A549 (cell line): ENCODE data around the gene ARHGAP19.
"Not testable (repeated sequence)": the region's sequence is repeated elsewhere in the genome, so short reads cannot be mapped to it uniquely, and the experiment has no call there.

ENCODE experiments used
- POLR2A ChIP-seq: IDR thresholded peaks from 2 replicates; pipeline ENCODE4 v1.6.1; 2012; ENCODE audit warnings: mild to moderate bottlenecking, low read length
- RAD21 ChIP-seq, 2 experiments: fragments of >200 bp in 1 of 2; sonication (Bioruptor Twin) in 1 of 2; formaldehyde crosslinking in 1 of 2; IDR thresholded peaks in 1 of 2; conservative IDR thresholded peaks in 1 of 2; 2 replicates in 1 of 2; 3 replicates in 1 of 2; pipeline ENCODE4 v1.6.1; 2012 to 2018; ENCODE audit warnings: inconsistent platforms in 1 of 2
- ZNF302 ChIP-seq: fragments of 250-450 bp; sonication (Bioruptor Pico); IDR thresholded peaks from 2 replicates; pipeline ENCODE4 v1.9.0; 2021; ENCODE audit warnings: inconsistent platforms, mild to moderate bottlenecking, moderate library complexity
- TF ChIP-seq, protein P1 (sequence below): fragments of 150-350 bp; IDR thresholded peaks from 2 replicates; pipeline ENCODE4 v1.6.1; 2014; ENCODE audit warnings: low read depth, mild to moderate bottlenecking, low read length

DNA sequence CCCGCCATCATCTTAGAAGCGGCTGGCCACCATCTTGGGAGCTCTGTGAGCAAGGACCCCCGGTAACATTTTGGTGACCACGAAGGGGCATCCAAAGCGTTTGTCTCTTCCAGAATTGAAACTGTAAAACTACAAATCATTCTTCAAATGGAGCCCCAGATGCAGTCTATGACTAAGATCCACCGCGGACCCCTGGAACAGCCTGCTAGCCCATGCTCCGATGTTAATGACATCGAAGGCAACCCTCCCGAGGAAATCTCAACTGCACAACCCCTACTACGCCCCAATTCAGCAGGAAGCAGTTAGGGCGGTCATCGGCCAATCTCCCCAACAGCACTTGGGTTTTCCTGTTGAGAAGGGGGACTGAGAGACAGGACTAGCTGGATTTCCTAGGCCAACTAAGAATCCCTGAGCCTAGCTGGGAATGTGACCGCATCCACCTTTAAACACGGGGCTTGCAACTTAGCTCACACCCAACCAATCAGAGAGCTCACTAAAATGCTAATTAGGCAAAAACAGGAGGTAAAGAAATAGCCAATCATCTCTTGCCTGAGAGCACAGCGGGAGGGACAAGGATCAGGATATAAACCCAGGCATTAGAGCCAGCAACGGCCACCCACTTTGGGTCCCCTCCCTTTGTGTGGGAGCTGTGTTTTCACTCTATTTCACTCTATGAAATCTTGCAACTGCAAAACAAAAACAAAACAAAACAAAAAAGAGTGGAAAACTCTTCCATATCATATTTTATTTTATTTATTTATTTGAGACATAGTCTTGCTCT lies 1.7 kb downstream of the ARHGAP19 start:
- not testable (repeated sequence) for TF ChIP-seq RAD21 (conservative IDR thresholded peaks at IDR 0.05 in 1 of 2, IDR thresholded peaks at IDR 0.05 in 1 of 2); ZNF302 (CRISPR knock-in tag); POLR2A
- TF ChIP-seq, protein P1, sequence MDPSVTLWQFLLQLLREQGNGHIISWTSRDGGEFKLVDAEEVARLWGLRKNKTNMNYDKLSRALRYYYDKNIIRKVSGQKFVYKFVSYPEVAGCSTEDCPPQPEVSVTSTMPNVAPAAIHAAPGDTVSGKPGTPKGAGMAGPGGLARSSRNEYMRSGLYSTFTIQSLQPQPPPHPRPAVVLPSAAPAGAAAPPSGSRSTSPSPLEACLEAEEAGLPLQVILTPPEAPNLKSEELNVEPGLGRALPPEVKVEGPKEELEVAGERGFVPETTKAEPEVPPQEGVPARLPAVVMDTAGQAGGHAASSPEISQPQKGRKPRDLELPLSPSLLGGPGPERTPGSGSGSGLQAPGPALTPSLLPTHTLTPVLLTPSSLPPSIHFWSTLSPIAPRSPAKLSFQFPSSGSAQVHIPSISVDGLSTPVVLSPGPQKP = not testable (repeated sequence)
